Measurements from ENCODE around the gene TMCO2.

TMCO2 gene

GRCh38 chr1:40247655-40248054 is at the start of gene TMCO2:
Gene TMCO2, plus strand, starts transcription at chr1:40247937. Its CDS starts 57 bp downstream, at chr1:40247994.
- Histone ChIP-seq H3K79me2 (ENCODE audit: low read length) (no peaks in the 10 kb centered on the region), H3K9me3 (replicated peaks; ENCODE audit: insufficient read depth, low read length) (no peaks in the 10 kb centered on the region), H2AFZ (ENCODE audit: low read length) (no peak within 1 kb of the TSS)

GRCh38 chr1:40199126-40199525 is 48.6 kb upstream of the TMCO2 start:
- Histone ChIP-seq H3K4me1 (ENCODE audit: low read length) (no peaks in the 10 kb centered on the region), H3K4me2 (ENCODE audit: low read depth, low read length) (no peak overlapping the region), H3K9ac (ENCODE audit: low read length) (no peak overlapping the region), H3K27me3 (replicated peaks; ENCODE audit: insufficient read depth, low read length) (no peaks in the 10 kb centered on the region), H3F3A (ENCODE audit: insufficient read depth, low read length) (no peaks in the 10 kb centered on the region), H3K27ac (ENCODE audit: low read length) (no peak overlapping the region), H2AFZ (ENCODE audit: low read length) (no peak overlapping the region), H3K9me2 (replicated peaks; ENCODE audit: insufficient read depth, low read length) (no peaks in the 10 kb centered on the region), H3K9me3 (replicated peaks; ENCODE audit: insufficient read depth, low read length) (no peaks in the 10 kb centered on the region), H4K20me1 (ENCODE audit: insufficient read depth, low read length) (no peaks in the 10 kb centered on the region), H3K4me3 (ENCODE audit: low read length) (no peak overlapping the region), H3K79me2 (ENCODE audit: low read length) (peaks cover 34% of the 10 kb centered on the region), H3K36me3 (replicated peaks; ENCODE audit: insufficient read depth, low read length) (no peaks in the 10 kb centered on the region)
- no peak for TF ChIP-seq EZH2 (optimal IDR thresholded peaks at IDR 0.05; ENCODE audit: low read depth, low read length)
- no peak for TF ChIP-seq CTCF (IDR thresholded peaks at IDR 0.05; ENCODE audit: low read length)
- TF ChIP-seq EZH2phosphoT487 (IDR thresholded peaks at IDR 0.05; ENCODE audit: low read length): no peak
- DNase-seq: no peak

More at GRCh38 chr1:40247655-40248054, at the start of gene TMCO2:
- no peak within 1 kb of the TSS for H3K4me2 ChIP-seq (ENCODE audit: low read depth, low read length)
- TF ChIP-seq EZH2phosphoT487 (IDR thresholded peaks at IDR 0.05; ENCODE audit: low read length) (no peak), EZH2 (optimal IDR thresholded peaks at IDR 0.05; ENCODE audit: low read depth, low read length) (no peak), CTCF (IDR thresholded peaks at IDR 0.05; ENCODE audit: low read length) (no peak)
- H3K4me1 ChIP-seq (ENCODE audit: low read length): no peaks in the 10 kb centered on the region
- H4K20me1 ChIP-seq (ENCODE audit: insufficient read depth, low read length): no peaks in the 10 kb centered on the region
- no peak within 1 kb of the TSS for H3K27ac ChIP-seq (ENCODE audit: low read length)
- 0 out of 2 replicates have a peak, but pooled peaks cover 6% of the 10 kb centered on the region for H3F3A ChIP-seq (ENCODE audit: insufficient read depth, low read length)
- DNase-seq: no peak
- H3K36me3 ChIP-seq (replicated peaks; ENCODE audit: insufficient read depth, low read length): no peaks in the 10 kb centered on the region
- no peaks in the 10 kb centered on the region for H3K27me3 ChIP-seq (replicated peaks; ENCODE audit: insufficient read depth, low read length)
- H3K4me3 ChIP-seq (ENCODE audit: low read length): no peak within 1 kb of the TSS
- no peak within 1 kb of the TSS for H3K9ac ChIP-seq (ENCODE audit: low read length)
- no peaks in the 10 kb centered on the region for H3K9me2 ChIP-seq (replicated peaks; ENCODE audit: insufficient read depth, low read length)

- Histone ChIP-seq H3K79me2 (ENCODE audit: low read length) (peaks cover 34% of the 10 kb centered on the region), H3K9ac (ENCODE audit: low read length) (no peak overlapping the region), H3K27ac (ENCODE audit: low read length) (no peak overlapping the region), H3K9me3 (replicated peaks; ENCODE audit: insufficient read depth, low read length) (no peaks in the 10 kb centered on the region), H4K20me1 (ENCODE audit: insufficient read depth, low read length) (no peaks in the 10 kb centered on the region), H3F3A (ENCODE audit: insufficient read depth, low read length) (no peaks in the 10 kb centered on the region), H3K4me3 (ENCODE audit: low read length) (no peak overlapping the region), H2AFZ (ENCODE audit: low read length) (no peak overlapping the region), H3K4me2 (ENCODE audit: low read depth, low read length) (no peak overlapping the region), H3K4me1 (ENCODE audit: low read length) (no peaks in the 10 kb centered on the region), H3K9me2 (replicated peaks; ENCODE audit: insufficient read depth, low read length) (no peaks in the 10 kb centered on the region), H3K36me3 (replicated peaks; ENCODE audit: insufficient read depth, low read length) (no peaks in the 10 kb centered on the region; the same call in 1 of the 2 replicates), H3K27me3 (replicated peaks; ENCODE audit: insufficient read depth, low read length) (no peaks in the 10 kb centered on the region)
- no peak for TF ChIP-seq EZH2phosphoT487 (IDR thresholded peaks at IDR 0.05; ENCODE audit: low read length)
- no peak for TF ChIP-seq CTCF (IDR thresholded peaks at IDR 0.05; ENCODE audit: low read length)
- no peak for TF ChIP-seq EZH2 (optimal IDR thresholded peaks at IDR 0.05; ENCODE audit: low read depth, low read length)
- no peak for DNase-seq
Observed at GRCh38 chr1:40204856-40205255, 42.9 kb upstream of the TMCO2 start.
